ENCODE measurements around the gene IRX4.

Gene IRX4

DNA sequence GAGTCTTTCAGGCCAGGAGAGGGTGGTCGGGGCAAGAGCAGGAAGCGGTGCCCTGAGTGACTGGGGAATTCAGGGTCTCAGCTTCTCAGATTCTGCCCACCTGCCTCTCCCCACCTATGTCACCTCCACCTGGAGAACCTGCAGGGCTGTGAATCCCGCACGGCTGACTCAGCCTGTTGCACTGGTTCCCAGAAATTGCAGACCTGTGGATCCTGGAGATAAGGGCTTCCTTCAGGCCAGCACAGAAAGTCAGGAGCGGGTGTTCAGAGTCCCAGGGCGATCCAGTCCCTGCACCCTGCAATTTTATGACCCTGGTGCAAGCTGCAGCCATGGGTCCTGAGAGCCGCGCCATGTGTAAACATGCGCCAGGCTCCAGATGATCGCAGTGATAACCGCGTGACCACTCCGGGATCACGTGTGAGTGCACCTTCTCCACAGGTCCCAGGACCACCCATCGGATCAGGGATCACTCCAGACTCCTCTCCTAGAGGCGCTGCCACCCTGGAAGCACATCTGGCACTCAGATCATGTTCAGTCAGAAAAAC lies 17.8 kb downstream of the IRX4 start:
- no peaks in the 10 kb centered on the region for H3K9me2 ChIP-seq (replicated peaks; ENCODE audit: insufficient read depth, low read length)
- DNase-seq, result no peak
- no peak overlapping the region for H3K9ac ChIP-seq (ENCODE audit: low read length)
- TF ChIP-seq CTCF (IDR thresholded peaks at IDR 0.05; ENCODE audit: low read length) (no peak), EZH2 (optimal IDR thresholded peaks at IDR 0.05; ENCODE audit: low read depth, low read length) (no peak), EZH2phosphoT487 (IDR thresholded peaks at IDR 0.05; ENCODE audit: low read length) (no peak)
- no peak overlapping the region for H3K4me2 ChIP-seq (ENCODE audit: low read depth, low read length)
- no peaks in the 10 kb centered on the region for H3F3A ChIP-seq (ENCODE audit: insufficient read depth, low read length)
- H3K27me3 ChIP-seq (replicated peaks; ENCODE audit: insufficient read depth, low read length), result peaks cover 52% of the 10 kb centered on the region
- H3K36me3 ChIP-seq (replicated peaks; ENCODE audit: insufficient read depth, low read length), result no peaks in the 10 kb centered on the region
- H3K4me1 ChIP-seq (ENCODE audit: low read length), result no peaks in the 10 kb centered on the region
- no peaks in the 10 kb centered on the region for H4K20me1 ChIP-seq (ENCODE audit: insufficient read depth, low read length)
- no peak overlapping the region for H3K4me3 ChIP-seq (ENCODE audit: low read length)
- no peaks in the 10 kb centered on the region for H3K79me2 ChIP-seq (ENCODE audit: low read length)
- no peaks in the 10 kb centered on the region for H3K9me3 ChIP-seq (replicated peaks; ENCODE audit: insufficient read depth, low read length)
- no peak overlapping the region for H2AFZ ChIP-seq (ENCODE audit: low read length)
- H3K27ac ChIP-seq (ENCODE audit: low read length), result no peak overlapping the region

DNA sequence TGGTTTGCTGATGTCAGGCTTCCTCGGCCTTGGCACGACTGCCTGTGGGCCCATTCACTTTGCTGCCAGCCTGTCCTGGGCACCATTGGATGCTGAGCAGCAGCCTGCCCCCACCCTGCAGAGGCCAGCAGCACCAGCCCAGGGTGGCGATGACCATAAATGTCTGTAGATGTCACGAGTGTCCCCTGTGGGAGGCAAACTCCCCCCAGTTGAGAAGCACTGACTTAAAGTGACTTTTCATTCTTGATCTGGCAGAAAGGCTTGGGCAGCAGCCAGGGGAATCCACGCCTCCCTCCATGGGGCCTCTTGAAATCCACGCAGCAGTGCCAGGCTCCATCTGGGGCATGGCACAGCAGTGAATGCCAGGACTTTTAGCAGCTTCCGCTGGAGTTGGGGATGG lies 21.8 kb downstream of the IRX4 start:
- Histone ChIP-seq H3K4me1 (ENCODE audit: low read length) (no peaks in the 10 kb centered on the region), H3K4me3 (ENCODE audit: low read length) (no peak overlapping the region), H3K36me3 (replicated peaks; ENCODE audit: insufficient read depth, low read length) (no peaks in the 10 kb centered on the region), H3K79me2 (ENCODE audit: low read length) (no peaks in the 10 kb centered on the region), H3K27me3 (replicated peaks; ENCODE audit: insufficient read depth, low read length) (peaks cover 57% of the 10 kb centered on the region), H4K20me1 (ENCODE audit: insufficient read depth, low read length) (no peaks in the 10 kb centered on the region), H3K9me2 (replicated peaks; ENCODE audit: insufficient read depth, low read length) (no peaks in the 10 kb centered on the region), H2AFZ (ENCODE audit: low read length) (no peak overlapping the region), H3K4me2 (ENCODE audit: low read depth, low read length) (no peak overlapping the region), H3K27ac (ENCODE audit: low read length) (no peak overlapping the region), H3K9me3 (replicated peaks; ENCODE audit: insufficient read depth, low read length) (no peaks in the 10 kb centered on the region), H3K9ac (ENCODE audit: low read length) (no peak overlapping the region), H3F3A (ENCODE audit: insufficient read depth, low read length) (no peaks in the 10 kb centered on the region)
- DNase-seq, result no peak
- TF ChIP-seq CTCF (IDR thresholded peaks at IDR 0.05; ENCODE audit: low read length), result no peak
- TF ChIP-seq EZH2phosphoT487 (IDR thresholded peaks at IDR 0.05; ENCODE audit: low read length), result no peak
- TF ChIP-seq EZH2 (optimal IDR thresholded peaks at IDR 0.05; ENCODE audit: low read depth, low read length), result no peak

DNA sequence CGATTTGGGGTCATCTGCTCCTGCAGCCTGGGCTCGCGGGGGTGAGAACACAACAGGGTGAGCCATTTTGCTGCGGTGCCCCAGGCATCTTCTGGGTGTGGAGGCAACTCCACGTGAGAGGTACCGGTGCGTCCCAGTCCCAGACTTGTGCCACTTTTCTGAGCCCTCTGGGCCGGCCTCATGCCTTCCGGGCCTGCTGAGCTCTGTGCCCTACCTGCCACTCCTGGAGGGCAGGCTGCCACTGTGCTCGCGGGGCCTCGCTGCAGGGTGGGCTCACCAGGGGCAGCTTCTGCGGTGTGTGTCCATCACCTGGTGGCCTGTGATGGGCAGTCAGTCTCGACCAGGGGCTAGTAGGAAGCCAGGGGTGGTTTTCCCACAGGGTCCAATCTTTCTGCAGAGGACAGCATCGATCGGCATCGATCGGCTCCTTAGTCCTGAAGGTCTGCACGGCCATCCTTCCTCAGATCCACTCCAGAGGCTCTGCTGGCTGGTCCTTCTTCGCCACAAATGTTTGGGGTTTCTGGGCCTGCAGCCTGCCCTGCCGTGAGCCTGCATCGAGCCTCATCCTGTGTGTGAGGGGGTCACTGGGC lies 22.6 kb downstream of the IRX4 start:
- Histone ChIP-seq H3K27ac (ENCODE audit: low read length) (no peak overlapping the region), H4K20me1 (ENCODE audit: insufficient read depth, low read length) (no peaks in the 10 kb centered on the region), H3K79me2 (ENCODE audit: low read length) (no peaks in the 10 kb centered on the region), H3K27me3 (replicated peaks; ENCODE audit: insufficient read depth, low read length) (peaks cover 57% of the 10 kb centered on the region), H3K4me2 (ENCODE audit: low read depth, low read length) (no peak overlapping the region), H3K4me1 (ENCODE audit: low read length) (no peaks in the 10 kb centered on the region), H3K36me3 (replicated peaks; ENCODE audit: insufficient read depth, low read length) (no peaks in the 10 kb centered on the region), H3F3A (ENCODE audit: insufficient read depth, low read length) (no peaks in the 10 kb centered on the region), H3K9ac (ENCODE audit: low read length) (no peak overlapping the region), H3K4me3 (ENCODE audit: low read length) (no peak overlapping the region), H3K9me3 (replicated peaks; ENCODE audit: insufficient read depth, low read length) (no peaks in the 10 kb centered on the region), H2AFZ (ENCODE audit: low read length) (no peak overlapping the region), H3K9me2 (replicated peaks; ENCODE audit: insufficient read depth, low read length) (no peaks in the 10 kb centered on the region)
- DNase-seq, result no peak
- no peak for TF ChIP-seq EZH2phosphoT487 (IDR thresholded peaks at IDR 0.05; ENCODE audit: low read length)
- TF ChIP-seq EZH2 (optimal IDR thresholded peaks at IDR 0.05; ENCODE audit: low read depth, low read length), result no peak
- TF ChIP-seq CTCF (IDR thresholded peaks at IDR 0.05; ENCODE audit: low read length), result no peak

Data from MM.1S (cell line).